Amniotic stem cell (primary cell): ENCODE data around the gene TTBK1.
A peak's percentile ranks its signal among the peaks of the same experiment; 100 is the strongest.

ENCODE experiments used
- DNase-seq: peaks from one replicate; lab custom pipeline; 2025; lab: John Stamatoyannopoulos, UW

TTBK1 gene

DNA sequence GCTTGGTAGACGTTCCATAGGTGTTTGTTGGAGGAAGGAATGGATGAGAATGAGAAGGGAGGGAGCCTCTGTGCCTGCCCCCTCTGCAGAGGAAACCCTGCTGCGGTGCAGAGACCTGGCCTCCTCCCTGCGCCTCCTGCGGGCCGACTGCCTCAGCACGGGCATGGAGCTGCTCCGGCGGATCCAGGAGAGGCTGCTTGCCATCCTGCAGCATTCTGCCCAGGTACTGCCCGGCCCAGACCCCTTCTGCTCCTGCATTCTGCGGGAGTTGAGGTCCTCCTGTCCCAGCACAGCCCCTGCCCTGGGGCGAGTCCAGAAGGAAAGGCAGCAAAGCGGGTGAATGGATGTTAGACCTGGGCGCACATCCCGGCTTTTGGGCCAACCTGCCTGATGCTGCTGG lies 20.1 kb upstream of the TTBK1 start:
- DNase-seq = no peak

DNA sequence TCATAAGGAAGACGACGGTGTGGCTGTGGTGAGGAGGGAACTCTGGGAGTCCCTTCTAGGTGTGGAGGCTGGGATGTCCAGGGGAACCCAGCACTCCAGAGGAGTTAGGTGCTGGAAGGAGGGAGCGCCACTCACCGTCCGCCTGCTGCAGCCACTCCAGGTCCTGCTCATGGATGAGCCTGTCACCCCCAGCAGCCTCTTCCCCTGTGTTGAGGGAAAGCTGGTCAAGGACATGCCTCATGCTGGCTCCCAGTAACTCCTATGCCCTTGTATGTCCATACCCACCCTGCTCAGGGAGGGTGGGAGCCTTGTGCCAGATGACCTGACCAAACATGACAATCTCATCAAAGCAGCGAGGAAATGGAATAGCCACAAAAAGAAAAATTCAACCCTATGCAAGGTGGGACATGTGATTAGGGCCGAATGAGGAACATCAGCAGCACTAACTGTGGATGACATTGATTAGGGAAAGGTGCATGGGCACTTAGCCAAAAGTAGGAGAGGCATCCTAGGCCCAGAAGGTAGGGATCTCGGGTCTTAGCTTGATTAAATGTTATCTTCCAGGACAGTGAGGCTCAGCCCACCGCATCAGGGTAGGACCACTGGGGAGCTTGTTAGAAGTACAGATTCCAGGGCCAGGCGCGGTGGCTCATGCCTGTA lies 17.0 kb upstream of the TTBK1 start:
- no peak for DNase-seq

- DNase-seq = peak; percentile 37
These were observed 14.1 kb upstream of the TTBK1 start, which contains the start of gene DNPH1 for GRCh38 chr6:43228951-43229802. TSS of gene DNPH1 (minus strand) at chr6:43229481. CDS start at chr6:43229456, 25 bp downstream.

- DNase-seq = no peak
These were observed 13.3 kb upstream of the TTBK1 start for GRCh38 chr6:43229803-43230620.

DNA sequence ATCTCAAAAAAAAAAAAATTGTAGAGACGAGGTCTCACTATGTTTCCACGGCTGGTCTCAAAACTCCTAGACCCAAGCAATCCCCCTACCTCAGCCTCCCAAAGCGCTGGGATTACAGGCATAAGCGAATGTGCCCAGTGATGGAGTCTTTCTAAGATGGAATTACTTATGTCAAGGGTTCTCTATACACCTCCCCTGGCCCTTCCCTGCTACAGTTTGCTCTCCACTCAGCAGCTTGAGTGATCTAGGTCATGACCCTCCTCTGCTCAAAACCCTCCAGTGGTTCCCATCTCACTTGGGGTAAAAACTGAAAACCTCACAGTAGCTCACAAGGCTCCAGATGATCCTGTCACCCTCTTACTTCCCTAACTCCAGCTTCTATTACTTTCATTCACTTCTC lies 12.2 kb upstream of the TTBK1 start:
- no peak for DNase-seq

- DNase-seq = no peak
These were observed 11.4 kb upstream of the TTBK1 start for GRCh38 chr6:43231735-43232450.

GRCh38 chr6:43235841-43236240 lies 7.4 kb upstream of the TTBK1 start:
- DNase-seq = no peak

- no peak for DNase-seq
These were observed 4.2 kb upstream of the TTBK1 start for GRCh38 chr6:43239054-43239453.

DNA sequence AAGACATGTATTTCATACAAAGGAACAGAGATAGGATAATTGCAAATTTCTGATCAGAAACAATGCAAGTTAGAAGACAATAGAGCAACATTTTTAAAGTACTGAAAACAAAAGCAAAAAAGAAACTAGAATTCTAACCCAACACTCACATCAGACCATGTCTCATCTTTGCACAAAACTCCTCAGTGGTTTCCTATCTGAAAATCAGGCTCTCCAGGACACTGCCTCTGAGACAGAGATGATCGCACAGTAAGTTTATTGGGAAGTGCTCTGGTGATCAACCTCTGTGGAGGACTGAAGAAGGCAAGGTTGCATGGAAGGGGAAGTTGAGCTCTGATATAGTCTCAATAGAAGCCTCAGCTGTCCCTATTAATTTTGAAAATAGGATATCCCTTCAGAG lies 2.3 kb upstream of the TTBK1 start:
- no peak for DNase-seq

DNA sequence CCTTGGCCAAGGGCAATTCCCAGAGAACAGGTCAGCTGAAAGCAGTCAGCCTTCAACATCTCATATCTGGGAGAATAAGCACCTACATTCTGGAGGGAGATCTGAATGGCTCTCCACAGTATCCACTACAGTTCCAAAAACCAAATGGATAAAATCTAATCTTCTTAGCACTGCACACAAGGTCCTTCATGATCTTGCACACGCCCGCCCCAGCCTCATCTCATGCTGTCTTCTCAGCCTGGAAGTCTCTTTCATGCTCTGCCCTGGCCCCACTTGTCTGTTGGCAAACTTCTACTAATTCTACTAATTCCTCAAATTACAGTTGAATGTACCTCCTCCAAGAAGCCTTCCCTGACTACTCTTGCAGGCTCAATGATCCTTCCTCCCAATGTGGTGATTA lies 1.8 kb upstream of the TTBK1 start:
- no peak for DNase-seq

DNA sequence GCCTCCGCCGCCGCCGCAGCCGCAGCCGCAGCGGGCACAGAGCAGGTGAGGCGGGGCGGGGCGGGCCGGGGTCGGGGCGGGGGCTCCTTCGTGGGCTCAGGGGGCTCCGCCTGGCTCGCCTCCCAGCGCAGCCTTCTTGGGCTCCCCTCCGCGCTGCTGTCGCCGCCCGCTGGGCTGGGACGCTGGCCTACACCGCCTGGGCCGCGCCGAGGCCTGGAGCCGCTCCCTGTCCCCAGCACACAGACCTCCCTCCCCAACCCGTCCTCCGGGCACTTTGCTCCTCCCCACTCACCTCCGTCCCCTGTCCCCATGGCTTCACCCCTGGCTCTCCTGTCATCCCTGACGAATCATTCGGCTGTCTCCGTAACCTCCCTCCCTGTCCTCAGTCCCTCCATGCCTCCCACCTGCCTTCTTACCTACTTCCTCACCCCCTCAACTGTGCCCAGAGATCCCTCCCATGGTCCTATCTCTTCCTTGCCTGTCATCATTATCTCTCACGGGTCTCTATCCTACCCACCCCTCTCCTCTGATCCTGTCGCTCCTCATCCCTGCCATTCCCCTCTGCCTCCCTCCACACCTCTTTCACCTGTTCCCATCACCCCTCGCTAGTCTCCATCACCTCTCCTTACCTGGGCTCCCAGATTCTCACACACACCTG lies 512 bp downstream of the TTBK1 start:
- no peak for DNase-seq

DNA sequence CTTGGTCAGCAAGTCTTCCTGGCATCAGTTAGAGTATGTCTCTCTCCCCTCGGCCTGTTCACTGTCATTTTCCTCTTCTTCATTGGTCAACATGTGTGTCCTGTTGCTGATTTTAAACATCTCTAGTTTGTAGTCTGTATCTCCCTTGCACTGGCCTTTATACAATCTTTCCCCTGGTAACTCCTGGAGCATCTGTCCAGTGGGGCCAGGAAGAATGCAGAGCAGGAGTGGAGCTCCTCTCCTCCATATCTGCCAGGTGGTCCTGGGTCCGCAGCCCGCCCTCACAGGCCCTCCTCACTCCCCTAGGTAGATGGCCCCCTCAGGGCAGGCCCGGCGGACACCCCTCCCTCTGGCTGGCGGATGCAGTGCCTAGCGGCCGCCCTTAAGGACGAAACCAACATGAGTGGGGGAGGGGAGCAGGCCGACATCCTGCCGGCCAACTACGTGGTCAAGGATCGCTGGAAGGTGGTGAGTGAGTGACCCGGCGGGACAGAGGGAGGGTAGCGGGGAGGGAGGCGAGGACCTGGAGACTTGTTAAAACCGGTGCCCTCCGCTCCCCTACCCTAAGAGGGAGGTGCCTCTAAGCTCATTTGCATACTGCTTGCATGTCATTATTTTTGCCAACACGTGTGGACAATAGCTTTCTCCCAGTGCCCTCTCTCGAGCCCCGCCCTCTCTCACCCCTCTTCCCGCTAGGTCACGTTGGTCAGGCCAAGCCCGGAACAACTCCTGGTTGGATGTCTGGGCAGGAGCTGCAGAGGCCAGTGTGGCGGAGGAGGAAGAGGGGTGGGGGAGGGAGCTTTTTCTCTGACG lies 3.2 kb downstream of the TTBK1 start:
- no peak for DNase-seq

GRCh38 chr6:43247114-43247999 lies 4.1 kb downstream of the TTBK1 start:
- DNase-seq = no peak

- no peak for DNase-seq
These were observed 4.8 kb downstream of the TTBK1 start for GRCh38 chr6:43248101-43248500.

DNA sequence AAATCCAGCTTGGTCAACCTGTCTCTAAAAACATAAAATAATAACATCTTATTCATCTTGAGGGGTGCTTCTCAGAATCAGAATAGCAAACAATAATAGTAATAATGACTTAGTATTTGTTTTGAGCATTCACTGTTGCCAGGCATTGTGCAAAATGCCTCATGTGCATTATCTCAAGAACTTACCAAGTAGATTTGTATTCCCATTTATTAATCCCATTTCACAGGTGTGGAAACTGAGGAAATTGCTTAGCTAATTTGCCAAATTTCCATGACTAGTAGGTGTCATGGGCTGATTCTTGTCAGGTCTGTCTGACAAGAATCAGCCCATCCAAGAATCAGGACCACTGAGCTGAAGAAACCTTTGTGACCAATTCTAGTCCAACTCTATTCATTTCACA lies 5.5 kb downstream of the TTBK1 start:
- no peak for DNase-seq

GRCh38 chr6:43250992-43251373 lies 7.7 kb downstream of the TTBK1 start:
- DNase-seq = no peak

DNA sequence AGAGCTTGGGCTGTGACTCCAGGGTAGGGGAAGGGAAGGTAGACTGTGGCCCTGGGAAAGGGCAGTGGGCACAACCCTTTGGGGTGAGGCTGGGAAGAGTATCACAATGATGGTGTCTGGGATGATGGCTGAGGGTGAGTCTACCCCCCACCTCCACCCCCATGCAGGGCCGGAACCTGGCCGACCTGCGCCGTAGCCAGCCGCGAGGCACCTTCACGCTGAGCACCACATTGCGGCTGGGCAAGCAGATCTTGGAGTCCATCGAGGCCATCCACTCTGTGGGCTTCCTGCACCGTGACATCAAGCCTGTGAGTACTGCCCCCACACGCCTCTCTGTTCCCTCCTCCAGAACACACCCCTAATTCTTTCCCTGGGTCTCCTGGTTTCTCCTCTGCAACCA lies 10.1 kb downstream of the TTBK1 start:
- DNase-seq = no peak

DNA sequence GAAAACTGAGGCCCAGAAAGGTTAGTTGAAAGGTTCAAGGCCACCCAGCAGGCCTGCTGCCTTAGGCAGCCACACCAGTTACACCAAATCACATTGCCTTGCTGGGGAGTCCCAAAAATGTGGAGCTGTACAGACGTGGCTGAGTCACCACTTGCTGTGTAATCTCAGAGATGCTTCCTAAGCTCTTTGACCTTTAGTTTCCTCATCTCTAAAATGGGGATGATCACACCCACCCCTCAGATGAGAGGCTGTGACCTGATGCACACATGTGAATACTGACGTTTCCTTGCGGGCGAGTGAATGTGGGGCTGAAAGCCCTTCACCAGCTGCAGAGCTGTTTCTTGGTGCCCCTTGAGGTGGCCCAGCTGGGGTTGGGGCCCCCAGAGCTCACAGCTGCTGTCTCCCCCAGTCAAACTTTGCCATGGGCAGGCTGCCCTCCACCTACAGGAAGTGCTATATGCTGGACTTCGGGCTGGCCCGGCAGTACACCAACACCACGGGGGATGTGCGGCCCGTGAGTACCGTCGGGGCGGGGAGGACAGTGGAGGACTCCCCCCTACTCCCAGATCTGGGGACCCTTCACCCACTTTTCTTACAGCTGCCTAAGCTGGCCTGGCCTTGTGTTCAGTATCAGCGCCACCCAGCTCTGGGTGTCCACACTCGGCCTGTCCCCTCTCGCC lies 11.0 kb downstream of the TTBK1 start:
- DNase-seq = no peak

DNA sequence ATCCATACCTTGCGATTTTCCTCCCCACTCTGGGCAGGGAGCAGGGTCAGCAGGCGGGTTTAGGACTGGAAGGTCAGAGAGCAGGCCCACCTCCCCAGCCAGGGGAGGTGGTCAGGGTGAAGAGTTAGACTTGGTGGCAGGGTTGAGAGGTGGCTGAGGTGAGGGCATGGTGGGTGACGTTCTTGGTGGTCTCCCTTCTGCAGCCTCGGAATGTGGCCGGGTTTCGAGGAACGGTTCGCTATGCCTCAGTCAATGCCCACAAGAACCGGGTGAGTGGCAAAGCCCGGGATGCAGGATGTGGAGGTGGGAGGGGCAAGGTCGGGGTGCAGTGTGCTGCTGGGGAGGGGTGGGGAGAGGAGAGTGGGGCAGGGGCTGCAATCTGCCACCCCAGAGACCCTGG lies 11.6 kb downstream of the TTBK1 start:
- no peak for DNase-seq
